Heart left ventricle (tissue), 16 donors: ENCODE data around the gene PEAR1. TPM values are rescaled to one million over a fixed set of nuclear protein-coding genes. Genes with fewer than 3 reads are reported as not detected.

Source experiments
- ATAC-seq, 4 donors: fragments of 200-7000 bp; cut with Tn5 transposase; one replicate each; pipeline ENCODE4 v1.9.1; 2020 to 2022; ENCODE audit warnings: moderate library complexity in 4 of 4, mild to moderate bottlenecking in 3 of 4, moderate number of reproducible peaks in 1 of 4
- DNase-seq, 5 donors: peaks; one replicate each; pipeline ENCODE4 v3.0.0-alpha.2; 2020
- H3K27ac ChIP-seq, 12 donors: fragments of 200-600 bp; sonication (generic) in 4 of 12; one replicate each; pipeline versions ENCODE4 v1.5.0 to v1.8.0; 2016 to 2022; ENCODE audit warnings: mild to moderate bottlenecking in 2 of 12
- H3K27me3 ChIP-seq, 9 donors: fragments of 200-600 bp; sonication (generic) in 2 of 9; one replicate each; pipeline versions ENCODE4 v1.5.1 to v1.8.0; 2016 to 2022; ENCODE audit warnings: mild to moderate bottlenecking in 3 of 9
- H3K36me3 ChIP-seq, 9 donors: fragments of 200-600 bp; sonication (generic) in 2 of 9; one replicate each; pipeline versions ENCODE4 v1.5.0 to v1.8.0; 2018 to 2022; ENCODE audit warnings: mild to moderate bottlenecking in 2 of 9
- H3K4me1 ChIP-seq, 12 donors: fragments of 200-600 bp; sonication (generic) in 4 of 12; one replicate each; pipeline versions ENCODE4 v1.5.0 to v1.8.0; 2016 to 2022; ENCODE audit warnings: mild to moderate bottlenecking in 3 of 12
- H3K4me3 ChIP-seq, 12 donors: fragments of 200-600 bp; sonication (generic) in 4 of 12; one replicate each; pipeline versions ENCODE4 v1.5.0 to v1.8.0; 2017 to 2022; ENCODE audit warnings: mild to moderate bottlenecking in 9 of 12, moderate library complexity in 4 of 12
- H3K9me3 ChIP-seq, 12 donors: fragments of 200-600 bp; sonication (generic) in 4 of 12; one replicate each; pipeline versions ENCODE4 v1.5.0 to v1.8.0; 2016 to 2022; ENCODE audit warnings: mild to moderate bottlenecking in 1 of 12
- CTCF ChIP-seq, 12 donors: fragments of 200-600 bp; sonication (generic) in 4 of 12; IDR thresholded peaks; one replicate each; pipeline versions ENCODE4 v1.5.0 to v1.8.0; 2018 to 2022; ENCODE audit warnings: antibody characterized with exemption in 12 of 12, mild to moderate bottlenecking in 5 of 12
- POLR2A ChIP-seq, 2 donors: fragments of 450-650 bp; IDR thresholded peaks; one replicate each; pipeline ENCODE4 v1.6.1; 2017; ENCODE audit warnings: antibody characterized with exemption in 2 of 2, mild to moderate bottlenecking in 2 of 2, moderate library complexity in 2 of 2
- WGBS, 4 donors: extraction: QIAGEN DNeasy Blood & Tissue Kit in 2 of 4; methylation state at CpG; one replicate each; pipeline versions ENCODE4 v1.1.5 to v1.1.7; 2013 to 2018; 5-methylcytosine and 5-hydroxymethylcytosine counted together
- intact Hi-C, 10 donors: fragments of 100-400 bp; cut with DNase I; formaldehyde crosslinking; loops; one replicate each; pipeline versions ENCODE4 v1.11.1 to v1.14.2; 2022
- polyA plus RNA-seq, 2 donors: library from polyadenylated mRNA; stranded (reverse); fragments of 200-250 nt; gene quantifications; one replicate each; pipeline ENCODE4 v1.2.3, GENCODE V29; 2013
- total RNA-seq, 9 donors: library from RNA; depleted of rRNA in 2 of 9; stranded (reverse); fragments of >200 nt in 2 of 9; fragmentation: NEBNext Ultra II Directional in 3 of 9; extraction: Animal tissue kit (Norgen Biotek cat#: 25700) in 3 of 9; gene quantifications; one replicate each; pipeline versions ENCODE4 v1.1.0 to v1.2.4, GENCODE V29; 2016 to 2023
- donor health status: ischemic (EF 13 %, LVEDD 7.1; RV severe dilation, severe dysfunction).
- donor health status: healthy with polysubstance abuse.
- donor health status: DM: no; HTN: yes; CAD: no.
- donor health status: DM: no; HTN: no; CAD: no.
- donor health status: ischemic (EF 25% LVEDD 6.9; RV normal size, moderate dysfunction).
- donor health status: ischemic (EF 25% LVEDD 5.7; RV mildly dilated, moderate dysfunction).
- donor health status: healthy.
- donor health status: DM: yes; HTN: yes; CAD: no.
- donor health status: ischemic (EF 35%, LVEDD 5.7; RV mildly dilated, moderate dysfunction).
- donor health status: nonischemic (EF 11% LVEDD 7.7; RV severe dilation, severe dysfunction).
- donor health status: DM: yes; HTN: yes; CAD: no.
- donor health status: PGD.
- donor health status: ischemic (EF 29% LVEDD 5.4; RV normal size, mild dysfunction).
- donor health status: nonischemic (EF 23%, LVEDD 6.1; RV moderate dilation, normal function).

PEAR1 gene
- total and polyA plus RNA-seq, 11 donors: 4.1 to 14.7 (median 7.1) TPM

- no peak overlapping the region for H3K27ac ChIP-seq
- TF ChIP-seq CTCF (IDR thresholded peaks at IDR 0.05): no peak
- no peak for TF ChIP-seq POLR2A (IDR thresholded peaks at IDR 0.05)
- DNase-seq (peak in 1 of 5 donors; percentile 38), ATAC-seq (no peak)
- H3K36me3 ChIP-seq: no peaks in the 10 kb centered on the region
- no peaks in the 10 kb centered on the region for H3K4me1 ChIP-seq
- peaks cover 0 to 18% (median 0%) of the 10 kb centered on the region in 9 donors for H3K27me3 ChIP-seq
- H3K9me3 ChIP-seq: no peaks in the 10 kb centered on the region
- no peak overlapping the region for H3K4me3 ChIP-seq
- intact Hi-C loops: no loop called here
- WGBS, 4 donors: 66 to 78% (median 75%) methylated on average over 4 to 5 of the region's 5 CpGs
Observed at GRCh38 chr1:156875341-156875615, 18.2 kb upstream of the PEAR1 start.

- DNase-seq: peak in 1 of 5 donors; percentile 27
- H3K36me3 ChIP-seq: no peaks in the 10 kb centered on the region
- H3K4me1 ChIP-seq: no peaks in the 10 kb centered on the region
- ATAC-seq: no peak
- intact Hi-C loops: no loop called here
- H3K27me3 ChIP-seq: peaks cover 0 to 18% (median 0%) of the 10 kb centered on the region in 9 donors
- no peaks in the 10 kb centered on the region for H3K9me3 ChIP-seq
- 34 to 53% (median 44%) methylated on average over 21 of the region's 21 CpGs for WGBS, 4 donors
- TF ChIP-seq POLR2A (IDR thresholded peaks at IDR 0.05): no peak
- no peak for TF ChIP-seq CTCF (IDR thresholded peaks at IDR 0.05)
- no peak overlapping the region for H3K27ac ChIP-seq
- H3K4me3 ChIP-seq: no peak overlapping the region
Observed at GRCh38 chr1:156876281-156876680, 17.2 kb upstream of the PEAR1 start.

- Histone ChIP-seq H3K27me3 (peaks cover 0 to 18% (median 0%) of the 10 kb centered on the region in 9 donors), H3K4me1 (no peaks in the 10 kb centered on the region), H3K9me3 (no peaks in the 10 kb centered on the region), H3K4me3 (no peak overlapping the region), H3K36me3 (no peaks in the 10 kb centered on the region), H3K27ac (no peak overlapping the region)
- intact Hi-C loops: no loop called here
- no peak for DNase-seq
- WGBS, 4 donors: 76 to 90% (median 81%) methylated on average over 4 to 5 of the region's 5 CpGs
- no peak for ATAC-seq
- TF ChIP-seq POLR2A (IDR thresholded peaks at IDR 0.05) (no peak), CTCF (IDR thresholded peaks at IDR 0.05) (no peak)
Observed at GRCh38 chr1:156877433-156878170, 15.9 kb upstream of the PEAR1 start.

- no peak for TF ChIP-seq POLR2A (IDR thresholded peaks at IDR 0.05)
- no peak for TF ChIP-seq CTCF (IDR thresholded peaks at IDR 0.05)
- ATAC-seq (no peak), DNase-seq (no peak)
- Histone ChIP-seq H3K36me3 (no peaks in the 10 kb centered on the region), H3K4me3 (no peak overlapping the region), H3K27me3 (peaks cover 0 to 13% (median 0%) of the 10 kb centered on the region in 9 donors), H3K4me1 (peaks cover 0 to 6% (median 0%) of the 10 kb centered on the region in 12 donors), H3K9me3 (no peaks in the 10 kb centered on the region), H3K27ac (no peak overlapping the region)
- 91 to 96% (median 93%) methylated on average over 19 to 21 of the region's 21 CpGs for WGBS, 4 donors
- intact Hi-C loops: loop anchor here in 5 of 10 donors (5.0 to 10.0 kb wide), 5 partner anchors 45 to 195 kb away; partner anchors contain the start of genes ISG20L2 (in 1 of the 5) and METTL25B (in 1 of the 5)
Observed at GRCh38 chr1:156879876-156880275, 13.6 kb upstream of the PEAR1 start.
